Upper lobe of left lung (tissue), 6 donors: ENCODE data around the gene OXCT1. TPM values are rescaled to one million over a fixed set of nuclear protein-coding genes. Genes with fewer than 3 reads are reported as not detected.

Experiments
- ATAC-seq, 2 donors: fragments of 200-7000 bp; cut with Tn5 transposase; one replicate each; pipeline ENCODE4 v1.9.1; 2022; ENCODE audit warnings: mild to moderate bottlenecking in 2 of 2, moderate library complexity in 2 of 2; ENCODE audit not compliant: low FRiP score in 2 of 2
- DNase-seq, 2 donors: peaks; one replicate each; pipeline ENCODE4 v3.0.0-alpha.2; 2019 to 2020
- H3K27ac ChIP-seq, 4 donors: fragments of 200-600 bp; sonication (generic); one replicate each; pipeline ENCODE4 v1.5.1; 2016 to 2019
- H3K27me3 ChIP-seq, 4 donors: fragments of 200-600 bp; sonication (generic); one replicate each; pipeline ENCODE4 v1.5.1; 2017 to 2019
- H3K36me3 ChIP-seq, 4 donors: fragments of 200-600 bp; sonication (generic); one replicate each; pipeline ENCODE4 v1.5.1; 2016 to 2019
- H3K4me1 ChIP-seq, 4 donors: fragments of 200-600 bp; sonication (generic); one replicate each; pipeline ENCODE4 v1.5.1; 2018 to 2019
- H3K4me3 ChIP-seq, 4 donors: fragments of 200-600 bp; sonication (generic); one replicate each; pipeline ENCODE4 v1.5.1; 2017 to 2019; ENCODE audit warnings: mild to moderate bottlenecking in 2 of 4, moderate library complexity in 1 of 4
- H3K9me3 ChIP-seq, 4 donors: fragments of 200-600 bp; sonication (generic); one replicate each; pipeline ENCODE4 v1.5.1; 2018 to 2019
- CTCF ChIP-seq, 6 experiments: fragments of 450-650 bp in 4 of 6; fragments of 200-600 bp in 2 of 6; sonication (generic) in 2 of 6; IDR thresholded peaks; one replicate each; pipeline ENCODE4 v1.5.1; 2016 to 2019; ENCODE audit warnings: antibody characterized with exemption in 6 of 6
- EP300 ChIP-seq, 4 donors: sonication (generic); formaldehyde crosslinking; IDR thresholded peaks; one replicate each; pipeline ENCODE4 v1.5.1; 2017; ENCODE audit warnings: antibody characterized with exemption in 4 of 4, control low read depth in 2 of 4
- POLR2A ChIP-seq, 4 donors: fragments of 450-650 bp; IDR thresholded peaks; one replicate each; pipeline ENCODE4 v1.5.1; 2016 to 2017; ENCODE audit warnings: antibody characterized with exemption in 4 of 4, mild to moderate bottlenecking in 2 of 4
- POLR2AphosphoS5 ChIP-seq, 2 donors: sonication (generic); formaldehyde crosslinking; IDR thresholded peaks; one replicate each; pipeline ENCODE4 v1.5.1; 2017; ENCODE audit warnings: antibody characterized with exemption in 2 of 2
- WGBS, 2 donors: methylation state at CpG; one replicate each; pipeline ENCODE4 v1.1.5; 2017 to 2018; 5-methylcytosine and 5-hydroxymethylcytosine counted together
- total RNA-seq, 6 donors: library from RNA; depleted of rRNA in 4 of 6; stranded (reverse); fragments of >200 nt in 4 of 6; gene quantifications; one replicate each; pipeline versions ENCODE4 v1.1.0 to v1.2.1, GENCODE V29; 2016 to 2021
- donor health status: DM: no; HTN: no; CAD: no; lungs with moderate emphysema.
- donor health status: DM: no; HTN: yes; CAD: no; lungs with severe emphysema.

Gene OXCT1
- total RNA-seq, 6 donors from 2014 or later: 6.4 to 16.3 (median 12.1) TPM

- H3K4me3 ChIP-seq: no peak overlapping the region
- peaks cover 0 to 28% (median 1%) of the 10 kb centered on the region in 4 donors for H3K36me3 ChIP-seq
- H3K27ac ChIP-seq: no peak overlapping the region
- TF ChIP-seq POLR2A (IDR thresholded peaks at IDR 0.05) (no peak), EP300 (IDR thresholded peaks at IDR 0.05) (no peak), CTCF (IDR thresholded peaks at IDR 0.05) (no peak), POLR2AphosphoS5 (IDR thresholded peaks at IDR 0.05) (no peak)
- H3K27me3 ChIP-seq: no peaks in the 10 kb centered on the region
- no peaks in the 10 kb centered on the region for H3K9me3 ChIP-seq
- H3K4me1 ChIP-seq: peaks cover 1 to 4% (median 2%) of the 10 kb centered on the region in 4 donors
- ATAC-seq (no peak), DNase-seq (no peak)
These were observed 6.2 kb downstream of the OXCT1 start for GRCh38 chr5:41863871-41864486.

- no peak overlapping the region for H3K27ac ChIP-seq
- TF ChIP-seq POLR2A (IDR thresholded peaks at IDR 0.05) (no peak), CTCF (IDR thresholded peaks at IDR 0.05) (no peak), POLR2AphosphoS5 (IDR thresholded peaks at IDR 0.05) (no peak), EP300 (IDR thresholded peaks at IDR 0.05) (no peak)
- DNase-seq (no peak), ATAC-seq (no peak)
- H3K4me1 ChIP-seq: no peaks in the 10 kb centered on the region
- H3K27me3 ChIP-seq: no peaks in the 10 kb centered on the region
- no peak overlapping the region for H3K4me3 ChIP-seq
- H3K9me3 ChIP-seq: no peaks in the 10 kb centered on the region
- WGBS, 2 donors: 90 to 97% methylated on average over 2 of the region's 2 CpGs
- H3K36me3 ChIP-seq: peaks cover 0 to 33% (median 5%) of the 10 kb centered on the region in 4 donors
These were observed 11.3 kb downstream of the OXCT1 start for GRCh38 chr5:41858890-41859289.

DNA sequence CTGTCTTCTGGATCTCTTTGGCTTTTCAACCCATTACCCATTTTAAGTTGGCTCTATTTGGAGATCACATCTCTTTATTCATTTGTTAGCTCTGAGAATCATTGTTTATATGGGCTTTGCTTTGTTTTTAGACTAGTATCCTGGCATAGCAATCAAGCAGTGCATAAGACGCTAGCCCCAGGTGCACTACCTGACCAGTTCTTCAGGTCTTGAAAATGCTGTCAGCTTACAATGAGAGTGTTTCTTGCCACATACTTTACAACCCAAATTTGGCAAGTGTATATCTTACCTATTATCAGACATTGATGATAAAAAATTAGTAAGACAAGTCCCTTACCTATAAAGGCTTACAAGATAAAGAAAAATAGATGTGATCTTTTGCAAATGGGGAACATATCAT is 12.2 kb downstream of the OXCT1 start:
- WGBS, 2 donors: 90 to 100% methylated on average over 1 of the region's 1 CpG
- TF ChIP-seq EP300 (IDR thresholded peaks at IDR 0.05): no peak
- TF ChIP-seq POLR2A (IDR thresholded peaks at IDR 0.05): no peak
- no peak for TF ChIP-seq CTCF (IDR thresholded peaks at IDR 0.05)
- no peak for TF ChIP-seq POLR2AphosphoS5 (IDR thresholded peaks at IDR 0.05)
- no peaks in the 10 kb centered on the region for H3K9me3 ChIP-seq
- no peaks in the 10 kb centered on the region for H3K27me3 ChIP-seq
- H3K36me3 ChIP-seq: peaks cover 0 to 35% (median 6%) of the 10 kb centered on the region in 4 donors
- no peak overlapping the region for H3K27ac ChIP-seq
- H3K4me3 ChIP-seq: no peak overlapping the region
- no peak for ATAC-seq
- H3K4me1 ChIP-seq: no peaks in the 10 kb centered on the region
- DNase-seq: no peak

GRCh38 chr5:41856644-41857491 is 13.4 kb downstream of the OXCT1 start:
- H3K27me3 ChIP-seq: no peaks in the 10 kb centered on the region
- WGBS, 2 donors: 50 to 53% methylated on average over 5 of the region's 5 CpGs
- no peaks in the 10 kb centered on the region for H3K4me1 ChIP-seq
- H3K36me3 ChIP-seq: peaks cover 0 to 41% (median 11%) of the 10 kb centered on the region in 4 donors
- TF ChIP-seq POLR2AphosphoS5 (IDR thresholded peaks at IDR 0.05): no peak
- peak; percentile 57 to 80 (median 67) for TF ChIP-seq CTCF (IDR thresholded peaks at IDR 0.05)
- H3K4me3 ChIP-seq: no peak overlapping the region
- no peaks in the 10 kb centered on the region for H3K9me3 ChIP-seq
- DNase-seq (peak in 1 of 2 donors; percentile 26), ATAC-seq (peak; percentile 76 to 92)
- no peak overlapping the region for H3K27ac ChIP-seq
